NCI-H2081 (cell line): ENCODE results near the gene BRWD1.

ENCODE experiments used
- DNase-seq, 2 experiments: peaks; one replicate each; lab custom pipeline; 2025; lab: John Stamatoyannopoulos, UW

BRWD1 gene

DNA sequence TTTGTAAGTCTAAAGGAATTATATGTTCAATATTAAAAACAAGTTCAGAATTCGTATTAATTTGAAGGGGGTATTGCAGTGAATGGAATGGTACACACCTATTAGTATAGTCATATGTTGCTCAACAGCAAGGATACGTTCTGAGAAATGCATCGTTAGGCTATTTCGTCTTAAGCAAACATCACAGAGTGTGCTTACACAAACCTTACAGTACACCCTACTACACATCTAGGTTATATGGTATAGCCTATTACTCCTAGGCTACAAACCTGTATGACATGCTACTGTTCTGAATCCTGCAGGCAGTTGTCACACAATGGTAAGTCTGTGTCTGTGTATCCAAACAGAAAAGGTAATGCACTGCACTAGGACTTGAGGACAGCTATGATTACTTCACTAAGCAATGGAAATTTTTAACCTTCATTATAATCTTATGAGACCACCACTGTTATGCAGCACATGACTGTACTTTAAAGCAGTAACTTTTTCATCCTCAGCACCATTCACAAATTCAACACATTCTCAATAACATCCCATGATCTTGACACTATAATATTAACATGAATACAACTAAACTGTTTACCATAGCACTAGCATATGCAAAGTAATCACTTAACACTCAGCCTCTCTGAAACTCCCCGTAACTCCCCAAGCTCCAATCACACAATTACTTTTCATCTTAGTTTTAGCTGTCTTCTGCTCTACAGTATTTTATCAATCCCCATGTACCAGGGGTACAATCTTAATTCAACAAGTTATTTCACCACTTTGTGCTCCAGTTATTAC, 115.8 kb downstream of the BRWD1 start:
- DNase-seq = no peak

DNA sequence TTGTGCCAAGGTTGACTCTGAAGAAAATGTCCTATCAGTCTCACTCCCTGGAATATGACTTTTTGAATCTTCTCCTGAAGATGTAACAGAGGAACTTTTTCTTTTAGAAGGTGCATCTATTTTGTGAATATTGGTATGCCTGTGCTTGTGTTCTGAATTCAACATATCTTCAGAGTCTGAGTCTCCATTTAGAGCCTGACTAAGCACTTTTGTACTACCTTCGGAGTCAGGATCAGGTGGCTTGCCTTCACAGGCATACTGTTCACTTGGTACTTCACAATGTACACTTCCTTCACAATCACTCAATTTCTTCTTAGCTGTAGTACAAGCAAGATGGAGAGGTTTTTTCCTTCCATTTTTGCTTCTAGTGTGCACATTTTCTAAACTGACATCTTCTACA, 116.6 kb downstream of the BRWD1 start:
- DNase-seq = no peak

- no peak for DNase-seq
Measured at GRCh38 chr21:39196310-39196709, 117.1 kb downstream of the BRWD1 start.

- no peak for DNase-seq
Measured at GRCh38 chr21:39193380-39193779, 120.1 kb downstream of the BRWD1 start.

- no peak for DNase-seq
Measured at GRCh38 chr21:39189857-39190604, 123.4 kb downstream of the BRWD1 start.

DNA sequence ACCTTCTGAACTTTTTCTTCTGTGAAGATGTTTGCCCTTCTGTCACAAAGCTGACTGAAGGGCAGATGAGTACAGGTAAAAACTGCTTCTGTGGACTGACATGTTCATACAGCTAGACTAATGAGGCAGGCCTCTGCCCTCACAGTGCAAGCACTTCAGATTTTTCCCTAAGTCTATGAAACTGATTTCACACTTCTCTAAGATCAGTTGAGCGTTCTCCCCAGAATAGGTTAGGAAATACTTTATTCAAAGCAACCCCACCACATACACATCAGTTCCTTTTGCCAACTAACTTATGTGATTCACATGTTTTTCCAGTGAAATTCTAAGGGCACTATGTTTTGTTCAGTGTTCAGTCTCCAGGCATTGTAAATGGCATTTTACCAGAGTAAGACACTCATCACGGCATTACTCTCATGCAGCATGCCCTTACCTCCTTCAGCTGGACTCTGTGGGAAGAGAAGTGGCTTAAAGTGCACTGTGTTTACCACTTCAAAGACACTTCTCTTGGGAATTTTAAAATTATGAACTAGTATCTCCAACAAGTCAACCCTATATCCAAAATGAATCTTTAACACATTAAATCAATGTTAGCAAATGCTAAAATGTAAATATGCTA, 124.8 kb downstream of the BRWD1 start:
- no peak for DNase-seq

GRCh38 chr21:39187141-39187540, 126.3 kb downstream of the BRWD1 start:
- DNase-seq = no peak

- DNase-seq = no peak
Measured at GRCh38 chr21:39186676-39187075, 126.8 kb downstream of the BRWD1 start.

DNA sequence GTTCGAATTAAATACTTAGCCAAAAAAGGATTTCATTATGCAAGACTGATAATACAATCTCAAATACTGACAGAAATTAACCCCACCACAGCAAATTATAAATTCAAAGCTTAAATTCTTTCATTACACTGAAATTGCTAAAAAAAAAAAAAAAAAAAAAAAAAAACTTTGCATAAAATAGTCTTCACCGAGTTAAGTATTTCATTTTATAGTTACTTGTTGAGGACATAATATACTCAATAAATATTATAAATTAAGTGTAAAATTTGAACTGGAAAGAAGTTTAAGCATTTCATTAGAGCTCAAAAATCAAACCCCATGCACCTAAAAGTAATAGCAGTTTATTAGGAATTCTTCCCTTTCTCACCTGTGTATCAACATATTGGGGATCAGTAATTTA, 128.3 kb downstream of the BRWD1 start:
- no peak for DNase-seq

DNA sequence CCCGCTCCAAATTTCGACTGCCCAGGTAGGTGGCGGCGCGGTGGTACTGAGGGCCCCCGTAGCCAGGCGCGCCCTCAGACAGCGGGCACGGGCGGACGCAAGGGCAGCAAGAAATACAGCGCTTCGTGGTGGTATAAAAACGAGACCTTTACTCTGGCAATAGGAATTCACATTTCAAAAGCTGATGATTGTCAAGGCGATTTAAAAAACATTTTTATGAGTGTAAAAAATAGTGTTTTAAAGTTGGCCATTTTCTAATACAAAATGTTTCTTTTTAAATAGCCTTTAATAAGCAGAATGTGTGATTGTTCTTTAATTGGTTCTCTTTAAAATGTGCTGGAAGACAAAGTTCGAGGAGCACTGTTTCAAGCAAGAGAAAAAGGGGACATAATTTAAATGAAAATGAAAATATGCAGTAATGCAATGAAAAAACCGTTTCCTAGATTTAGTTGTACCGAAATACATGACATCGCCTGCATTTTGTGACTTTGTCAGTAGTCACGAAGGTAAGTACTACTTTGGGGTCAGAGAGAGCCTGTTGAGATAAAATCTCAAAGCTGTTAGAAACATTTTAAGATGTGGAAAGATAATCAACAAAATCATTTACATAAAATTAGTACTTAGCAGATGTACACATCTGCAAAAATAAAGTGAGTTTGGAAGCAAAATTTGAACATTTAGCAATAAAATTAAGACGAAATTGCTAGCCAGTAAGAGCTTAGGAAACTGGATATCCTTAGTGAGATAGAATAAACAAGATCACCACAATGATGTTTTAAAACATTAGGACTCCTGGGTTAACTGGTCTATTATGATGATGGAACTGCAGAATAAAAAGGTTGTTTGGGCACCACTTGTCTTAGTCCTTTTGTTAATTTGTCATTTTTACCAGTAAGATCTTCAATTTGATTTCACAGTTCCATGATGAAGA, 129.1 kb downstream of the BRWD1 start:
- no peak for DNase-seq

- peak; percentile 86 to 88 for DNase-seq
Measured at GRCh38 chr21:39183272-39184049, 130.0 kb downstream of the BRWD1 start, which contains the start of gene PSMG1. PSMG1 (minus strand) TSS chr21:39183451; CDS start chr21:39183385, 66 bp downstream.

DNA sequence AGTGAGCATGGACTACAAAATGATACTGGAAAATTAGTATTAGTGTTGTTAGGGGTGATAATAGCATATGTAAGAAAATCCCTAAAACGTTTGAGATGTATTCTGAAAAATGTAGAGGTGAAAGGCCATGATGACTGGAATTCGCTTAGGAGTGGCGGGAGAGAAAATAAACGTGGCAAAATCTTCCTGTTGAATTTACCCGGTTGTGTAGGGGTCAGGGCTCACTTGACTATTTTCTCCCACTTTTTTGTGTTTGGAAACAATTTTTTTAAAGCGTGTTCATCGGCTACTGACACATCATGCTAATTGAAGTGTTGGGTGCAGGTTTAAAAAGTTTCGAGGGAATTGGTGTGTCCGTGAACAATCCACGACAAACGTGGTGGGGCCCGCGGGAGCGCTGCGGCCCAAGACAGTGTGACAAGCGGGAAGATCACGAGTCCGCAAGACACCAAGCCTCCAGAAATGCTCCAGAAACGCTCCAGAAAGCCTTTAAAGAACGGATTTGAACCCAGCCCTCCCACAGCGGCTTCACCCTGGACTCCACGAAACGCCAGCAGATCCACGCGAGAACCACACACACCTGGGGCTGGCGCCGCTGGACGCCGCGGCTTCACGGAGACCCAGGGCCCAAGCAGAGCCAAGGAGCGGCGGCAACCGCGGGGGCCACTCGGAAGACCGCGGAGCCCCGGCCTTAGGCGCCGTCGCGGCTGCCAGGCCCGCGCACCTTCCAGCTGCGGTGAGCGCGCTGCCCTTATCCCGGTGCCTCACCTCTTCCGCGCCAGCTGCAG, 130.8 kb downstream of the BRWD1 start:
- no peak for DNase-seq

DNA sequence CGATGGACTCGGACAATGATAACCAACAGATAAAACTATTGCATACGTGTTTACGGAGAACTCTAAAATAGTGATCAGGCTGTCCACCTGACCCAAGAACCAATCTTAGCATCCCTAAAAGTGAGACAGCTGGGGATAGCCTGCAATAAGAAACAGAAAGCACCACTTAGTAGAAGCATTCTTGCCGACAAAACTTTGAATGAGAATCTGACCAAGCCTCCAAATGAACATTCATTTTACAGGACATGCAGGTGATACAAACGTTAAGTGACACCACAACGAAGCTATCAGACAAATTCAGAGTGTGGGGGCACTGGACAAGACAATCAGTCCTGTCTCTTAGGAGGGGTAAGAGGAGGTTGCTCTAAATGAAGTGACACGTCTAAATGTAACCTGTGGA, 131.4 kb downstream of the BRWD1 start:
- DNase-seq = no peak

- no peak for DNase-seq
Measured at GRCh38 chr21:39181205-39181818, 132.1 kb downstream of the BRWD1 start.

GRCh38 chr21:39180429-39181019, 132.9 kb downstream of the BRWD1 start:
- DNase-seq = no peak

DNA sequence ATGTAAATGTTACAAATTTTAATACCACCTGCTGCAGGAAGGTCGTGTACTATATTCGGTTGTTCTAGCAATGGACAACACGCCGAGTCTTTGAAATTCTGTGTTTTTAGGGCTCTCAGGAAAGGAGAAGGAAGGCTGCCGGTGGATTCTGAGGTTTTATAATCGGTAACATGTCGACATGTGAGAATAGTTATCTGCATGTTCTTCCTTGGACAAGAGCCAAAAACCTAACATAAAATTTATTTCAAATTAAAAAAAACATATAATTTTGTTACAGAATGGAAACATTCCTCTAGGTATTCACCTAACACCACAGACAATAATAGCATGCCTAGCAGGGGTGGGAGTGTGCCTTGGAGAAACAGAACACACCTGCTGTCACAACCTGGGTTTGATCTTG, 135.0 kb downstream of the BRWD1 start:
- DNase-seq = no peak

DNA sequence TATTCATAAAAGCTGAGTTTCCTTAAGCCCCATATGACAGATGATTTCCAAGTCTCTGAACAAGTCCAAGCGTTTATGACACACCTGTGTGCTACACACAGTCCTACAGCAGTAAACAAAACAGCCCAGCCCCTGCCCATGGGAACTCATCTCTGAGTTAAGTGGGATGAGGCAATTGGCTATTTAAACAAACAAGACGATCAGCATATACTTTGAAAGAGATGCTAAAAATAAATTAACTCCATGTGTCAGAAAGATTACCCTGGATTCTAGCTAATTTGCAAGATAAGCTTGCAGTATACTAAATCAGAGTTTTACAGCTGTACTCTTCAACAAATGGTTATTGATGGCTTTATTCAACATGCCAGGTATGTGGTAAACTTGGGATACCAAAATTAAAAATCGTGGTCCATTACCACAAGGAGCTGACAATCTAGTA, 137.1 kb downstream of the BRWD1 start:
- no peak for DNase-seq

GRCh38 chr21:39175665-39176064, 137.8 kb downstream of the BRWD1 start:
- no peak for DNase-seq

DNA sequence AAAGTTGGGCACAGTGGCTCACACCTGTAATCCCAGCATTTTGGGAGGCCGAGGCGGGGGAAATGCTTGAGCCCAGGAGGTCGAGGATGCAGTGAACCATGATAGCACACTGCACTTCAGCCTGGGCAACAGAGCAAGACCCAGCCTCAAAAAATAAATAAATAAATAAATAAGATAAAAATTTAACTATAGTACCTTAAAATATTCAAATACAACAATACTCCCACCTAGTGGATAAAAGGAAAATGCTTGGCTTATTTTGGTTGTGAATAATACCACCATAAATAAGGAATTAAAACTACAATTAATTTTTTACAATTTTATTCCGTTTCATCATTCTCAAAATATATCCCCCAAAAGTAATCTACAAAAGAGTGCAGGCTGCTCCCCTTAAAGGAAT, 138.3 kb downstream of the BRWD1 start:
- no peak for DNase-seq
